Endodermal cell (in vitro differentiated cells): Measurements from ENCODE around the gene CORO1C. TPM values are rescaled to one million over a fixed set of nuclear protein-coding genes. Genes with fewer than 3 reads are reported as not detected.
A peak's percentile ranks its signal among the peaks of the same experiment; 100 is the strongest.

Experiments used
- DNase-seq: peaks from one replicate; pipeline ENCODE4 v3.0.0-alpha.2; 2017
- H3K27ac ChIP-seq: 2 replicates; pipeline ENCODE4 v1.5.1; 2013; ENCODE audit warnings: mild to moderate bottlenecking, low read depth, low read length, moderate library complexity
- H3K27me3 ChIP-seq: 2 replicates; pipeline ENCODE4 v1.6.1; 2013; ENCODE audit warnings: mild to moderate bottlenecking, low read length, moderate library complexity; ENCODE audit not compliant: insufficient read depth, control insufficient read depth, poor library complexity, severe bottlenecking
- H3K36me3 ChIP-seq: 2 replicates; pipeline ENCODE4 v1.7.0; 2013; ENCODE audit warnings: mild to moderate bottlenecking, low read length, moderate library complexity; ENCODE audit not compliant: control insufficient read depth, insufficient read depth
- H3K4me1 ChIP-seq: one replicate; pipeline ENCODE4 v1.7.0; 2013; ENCODE audit warnings: low read length; ENCODE audit not compliant: control insufficient read depth, insufficient read depth
- H3K4me3 ChIP-seq: 2 replicates; pipeline ENCODE4 v1.5.1; 2013; ENCODE audit warnings: mild to moderate bottlenecking, low read length, moderate library complexity
- H3K9ac ChIP-seq: 2 replicates; pipeline ENCODE4 v1.6.1; 2013; ENCODE audit warnings: mild to moderate bottlenecking, low read length, moderate library complexity; ENCODE audit not compliant: poor library complexity, severe bottlenecking; ENCODE audit errors: extremely low read depth
- H3K9me3 ChIP-seq: 2 replicates; pipeline ENCODE4 v1.6.1; 2013; ENCODE audit warnings: mild to moderate bottlenecking, low read length, moderate library complexity; ENCODE audit not compliant: control insufficient read depth
- H3K27ac Mint-ChIP-seq: 2 replicates; pipeline ENCODE4 v1.8.0; 2020; ENCODE audit warnings: mixed read lengths
- H3K27me3 Mint-ChIP-seq: 2 replicates; pipeline ENCODE4 v1.8.0; 2021; ENCODE audit warnings: mild to moderate bottlenecking, mixed read lengths; ENCODE audit not compliant: insufficient read depth
- H3K36me3 Mint-ChIP-seq: 2 replicates; pipeline ENCODE4 v1.8.0; 2020; ENCODE audit warnings: low read depth, mixed read lengths
- H3K4me1 Mint-ChIP-seq: 2 replicates; pipeline ENCODE4 v1.8.0; 2020; ENCODE audit warnings: mixed read lengths
- H3K4me3 Mint-ChIP-seq: 2 replicates; pipeline ENCODE4 v1.8.0; 2020; ENCODE audit warnings: mild to moderate bottlenecking, moderate library complexity, mixed read lengths
- H3K9me3 Mint-ChIP-seq: 2 replicates; pipeline ENCODE4 v1.8.0; 2020; ENCODE audit warnings: mild to moderate bottlenecking, mixed read lengths
- WGBS, 2 experiments: methylation state at CpG; one replicate each; pipeline versions ENCODE4 v1.1.5 to v1.1.7; 2013; ENCODE audit warnings: missing lambda C conversion rate in 2 of 2, mixed read lengths in 1 of 2; ENCODE audit not compliant: insufficient coverage in 1 of 2, insufficient read length in 1 of 2; 5-methylcytosine and 5-hydroxymethylcytosine counted together
- total RNA-seq, 2 donors: library from RNA; stranded (reverse); fragmentation: NEBNext Ultra II Directional in 1 of 2; extraction: Animal tissue kit (Norgen Biotek cat#: 25700) in 1 of 2; gene quantifications; 2 replicates in 1 of 2; 3 replicates in 1 of 2; pipeline ENCODE4 v1.2.1, GENCODE V29; 2021
- TF ChIP-seq, protein P1 (sequence below): fragments of 200-600 bp; sonication (generic); conservative IDR thresholded peaks from 2 replicates; pipeline ENCODE4 v1.5.0; 2021; ENCODE audit warnings: antibody characterized with exemption, mild to moderate bottlenecking

Gene CORO1C
- total RNA-seq, 2 donors from 2014 or later = 122 to 125 TPM

DNA sequence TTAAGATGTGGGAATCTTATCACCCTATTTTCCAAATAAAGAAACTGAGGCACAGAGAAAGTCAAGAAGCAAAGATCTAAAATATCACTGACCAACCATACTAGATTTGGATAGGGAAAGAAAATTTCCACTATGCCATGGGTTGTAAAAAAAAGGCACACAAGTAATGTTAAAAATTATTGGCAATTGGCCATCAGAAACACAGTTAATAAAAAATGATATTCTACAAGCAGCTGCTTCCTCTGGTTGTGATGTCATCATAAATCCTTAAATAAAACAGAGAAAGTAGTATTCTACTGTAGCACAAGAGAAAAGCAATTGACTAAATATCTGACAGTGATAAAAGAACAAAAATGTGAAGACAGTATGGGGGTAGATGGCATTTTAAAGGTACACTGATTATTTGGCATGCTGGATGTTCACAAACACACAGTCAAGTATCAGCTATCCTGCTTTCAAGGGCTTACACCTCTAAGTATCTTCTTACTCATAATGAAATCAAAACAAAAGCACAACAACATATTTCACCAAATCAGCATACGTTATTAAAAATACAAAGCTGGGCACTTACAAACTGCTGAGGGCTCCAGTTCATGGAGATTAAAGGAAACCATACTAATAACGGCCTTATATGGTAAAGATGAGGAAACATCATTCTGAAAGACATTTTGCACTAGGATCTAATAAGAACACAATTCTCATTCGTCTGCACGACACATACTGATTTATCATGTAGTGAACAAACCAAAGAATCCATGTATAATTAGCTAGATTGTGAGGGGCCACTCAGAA lies 45.7 kb downstream of the CORO1C start:
- 91 to 93% methylated on average over 2 to 4 of the region's 4 CpGs for WGBS, 2 experiments
- H3K4me1 Mint-ChIP-seq = peaks cover 38% of the 10 kb centered on the region
- H3K27me3 ChIP-seq = no peaks in the 10 kb centered on the region
- H3K27ac ChIP-seq = no peak overlapping the region
- TF ChIP-seq, protein P1, sequence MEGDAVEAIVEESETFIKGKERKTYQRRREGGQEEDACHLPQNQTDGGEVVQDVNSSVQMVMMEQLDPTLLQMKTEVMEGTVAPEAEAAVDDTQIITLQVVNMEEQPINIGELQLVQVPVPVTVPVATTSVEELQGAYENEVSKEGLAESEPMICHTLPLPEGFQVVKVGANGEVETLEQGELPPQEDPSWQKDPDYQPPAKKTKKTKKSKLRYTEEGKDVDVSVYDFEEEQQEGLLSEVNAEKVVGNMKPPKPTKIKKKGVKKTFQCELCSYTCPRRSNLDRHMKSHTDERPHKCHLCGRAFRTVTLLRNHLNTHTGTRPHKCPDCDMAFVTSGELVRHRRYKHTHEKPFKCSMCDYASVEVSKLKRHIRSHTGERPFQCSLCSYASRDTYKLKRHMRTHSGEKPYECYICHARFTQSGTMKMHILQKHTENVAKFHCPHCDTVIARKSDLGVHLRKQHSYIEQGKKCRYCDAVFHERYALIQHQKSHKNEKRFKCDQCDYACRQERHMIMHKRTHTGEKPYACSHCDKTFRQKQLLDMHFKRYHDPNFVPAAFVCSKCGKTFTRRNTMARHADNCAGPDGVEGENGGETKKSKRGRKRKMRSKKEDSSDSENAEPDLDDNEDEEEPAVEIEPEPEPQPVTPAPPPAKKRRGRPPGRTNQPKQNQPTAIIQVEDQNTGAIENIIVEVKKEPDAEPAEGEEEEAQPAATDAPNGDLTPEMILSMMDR = no peak
- peaks cover 12% of the 10 kb centered on the region for H3K36me3 ChIP-seq
- H3K27ac Mint-ChIP-seq = peak overlapping the region; percentile 13
- H3K4me3 Mint-ChIP-seq = no peak overlapping the region
- no peak for DNase-seq
- no peak overlapping the region for H3K4me3 ChIP-seq
- H3K9me3 Mint-ChIP-seq = no peaks in the 10 kb centered on the region
- peaks cover 23% of the 10 kb centered on the region for H3K4me1 ChIP-seq
- H3K27me3 Mint-ChIP-seq = no peaks in the 10 kb centered on the region
- peaks cover 8% of the 10 kb centered on the region for H3K36me3 Mint-ChIP-seq
- H3K9me3 ChIP-seq = no peaks in the 10 kb centered on the region
- no peak overlapping the region for H3K9ac ChIP-seq

- TF ChIP-seq, protein P1 = no peak
- Mint-ChIP-seq H3K9me3 (no peaks in the 10 kb centered on the region), H3K27ac (peak overlapping the region; percentile 44), H3K4me3 (no peak overlapping the region), H3K4me1 (peaks cover 23% of the 10 kb centered on the region), H3K27me3 (no peaks in the 10 kb centered on the region), H3K36me3 (peaks cover 8% of the 10 kb centered on the region)
- Histone ChIP-seq H3K9me3 (no peaks in the 10 kb centered on the region), H3K36me3 (peaks cover 10% of the 10 kb centered on the region), H3K4me3 (no peak overlapping the region), H3K27me3 (no peaks in the 10 kb centered on the region), H3K4me1 (peaks cover 8% of the 10 kb centered on the region), H3K27ac (no peak overlapping the region), H3K9ac (no peak overlapping the region)
- DNase-seq = no peak
- 89% methylated on average over 4 of the region's 4 CpGs; no CpG with 5 or more reads in 1 of the 2 experiments for WGBS, 2 experiments
Measured at GRCh38 chr12:108683906-108684556, 47.3 kb downstream of the CORO1C start.

GRCh38 chr12:108681317-108681716 lies 50.0 kb downstream of the CORO1C start:
- 92% methylated on average over 1 of the region's 1 CpG; no CpG with 5 or more reads in 1 of the 2 experiments for WGBS, 2 experiments
- no peak overlapping the region for H3K9ac ChIP-seq
- TF ChIP-seq, protein P1 = no peak
- H3K9me3 Mint-ChIP-seq = no peaks in the 10 kb centered on the region
- H3K4me1 Mint-ChIP-seq = peaks cover 23% of the 10 kb centered on the region
- peak overlapping the region; percentile 21 for H3K27ac Mint-ChIP-seq
- no peaks in the 10 kb centered on the region for H3K27me3 Mint-ChIP-seq
- H3K36me3 Mint-ChIP-seq = peaks cover 8% of the 10 kb centered on the region
- H3K4me3 Mint-ChIP-seq = no peak overlapping the region
- no peak overlapping the region for H3K27ac ChIP-seq
- peaks cover 20% of the 10 kb centered on the region for H3K36me3 ChIP-seq
- DNase-seq = no peak
- H3K4me1 ChIP-seq = peaks cover 8% of the 10 kb centered on the region
- H3K4me3 ChIP-seq = no peak overlapping the region
- H3K9me3 ChIP-seq = no peaks in the 10 kb centered on the region
- no peaks in the 10 kb centered on the region for H3K27me3 ChIP-seq
